Prostate gland (tissue), 2 donors: ENCODE data around the gene KIR3DL1.
"Not testable (repeated sequence)": the region's sequence is repeated elsewhere in the genome, so short reads cannot be mapped to it uniquely, and the experiment has no call there.

Source experiments
- CTCF ChIP-seq, 4 experiments: fragments of 200-600 bp in 2 of 4; fragments of 450-650 bp in 2 of 4; sonication (generic) in 2 of 4; IDR thresholded peaks; 1 replicate in 3 of 4; 2 replicates in 1 of 4; pipeline ENCODE4 v1.5.1; 2016 to 2019; ENCODE audit warnings: antibody characterized with exemption in 4 of 4, mild to moderate bottlenecking in 2 of 4, moderate library complexity in 2 of 4
- POLR2A ChIP-seq: fragments of 450-650 bp; IDR thresholded peaks from one replicate; pipeline ENCODE4 v1.6.1; 2016; ENCODE audit warnings: antibody characterized with exemption, mild to moderate bottlenecking

- not testable (repeated sequence) for TF ChIP-seq CTCF (IDR thresholded peaks at IDR 0.05); POLR2A
Measured at GRCh38 chr19:54814571-54814970, 1.7 kb upstream of the KIR3DL1 start.
